ENCODE data around the gene GABRB1.

Gene GABRB1

DNA sequence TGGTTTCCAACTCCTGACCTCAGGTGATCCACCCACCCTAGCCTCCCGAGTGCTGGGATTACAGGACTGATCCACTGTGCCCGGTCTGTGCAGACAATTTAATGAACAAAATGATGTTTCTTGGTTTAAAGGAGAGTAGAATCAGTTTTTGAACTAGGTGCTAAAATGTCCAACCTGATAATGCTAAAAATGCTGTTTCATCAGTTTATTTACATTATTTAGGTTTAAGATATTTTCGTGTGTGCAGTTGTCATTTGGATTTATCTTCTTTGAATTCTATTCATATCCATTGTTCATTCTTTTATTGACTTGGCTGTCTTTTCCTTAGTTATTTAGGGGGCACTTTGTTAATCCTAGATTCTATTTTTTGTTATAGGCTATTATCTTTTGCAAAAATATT, 18.0 kb upstream of the GABRB1 start:
- no peak for DNase-seq
- Histone ChIP-seq H2AFZ (ENCODE audit: low read depth, low read length) (no peak overlapping the region), H3K79me2 (ENCODE audit: insufficient read depth, low read length) (no peaks in the 10 kb centered on the region), H3K4me1 (ENCODE audit: insufficient read depth, low read length) (peaks cover 14% of the 10 kb centered on the region), H3K36me3 (ENCODE audit: insufficient read depth, low read length) (no peaks in the 10 kb centered on the region), H3K4me3 (ENCODE audit: low read depth in 1 of 2, low read length in 2 of 2) (no peak overlapping the region), H3K27me3 (ENCODE audit: insufficient read depth, low read length, poor library complexity) (peaks cover 4% of the 10 kb centered on the region), H3K27ac (ENCODE audit: low read length) (no peak overlapping the region), H3K9ac (ENCODE audit: low read depth, low read length) (no peak overlapping the region), H3K9me3 (ENCODE audit: insufficient read depth, low read length, severe bottlenecking) (peaks cover 4% of the 10 kb centered on the region), H4K20me1 (ENCODE audit: insufficient read depth, low read length) (no peaks in the 10 kb centered on the region), H3K4me2 (ENCODE audit: insufficient read depth, low read length) (no peak overlapping the region)
- no peak for ATAC-seq (ENCODE audit: insufficient read depth, low read depth)
- TF ChIP-seq EZH2 (IDR thresholded peaks at IDR 0.05; ENCODE audit: borderline replicate concordance, low read depth, low read length, severe bottlenecking), result no peak
- TF ChIP-seq CTCF (IDR thresholded peaks at IDR 0.05; ENCODE audit: borderline replicate concordance, extremely low read depth, low read length, poor library complexity, severe bottlenecking), result no peak

DNA sequence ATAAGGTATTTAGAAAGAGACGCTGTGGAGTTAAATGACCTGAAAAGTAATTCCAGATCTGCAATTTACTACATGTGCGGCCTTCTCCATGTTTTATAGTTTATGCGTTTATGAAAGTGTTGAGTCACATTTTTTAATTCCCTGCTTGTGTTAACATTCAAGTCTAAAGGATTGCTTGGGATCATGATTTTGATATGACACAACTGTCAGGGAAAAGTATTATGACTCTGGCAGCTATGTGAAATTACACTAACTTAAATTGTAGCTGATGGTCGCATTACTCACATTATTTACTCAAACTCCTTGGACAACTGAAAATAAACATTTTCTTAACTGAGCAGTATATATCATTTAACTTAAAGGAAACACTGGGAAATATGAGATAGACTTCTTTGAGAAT, 14.3 kb upstream of the GABRB1 start:
- H3K27me3 ChIP-seq (ENCODE audit: insufficient read depth, low read length, poor library complexity), result peaks cover 4% of the 10 kb centered on the region
- no peak for ATAC-seq (ENCODE audit: insufficient read depth, low read depth)

DNA sequence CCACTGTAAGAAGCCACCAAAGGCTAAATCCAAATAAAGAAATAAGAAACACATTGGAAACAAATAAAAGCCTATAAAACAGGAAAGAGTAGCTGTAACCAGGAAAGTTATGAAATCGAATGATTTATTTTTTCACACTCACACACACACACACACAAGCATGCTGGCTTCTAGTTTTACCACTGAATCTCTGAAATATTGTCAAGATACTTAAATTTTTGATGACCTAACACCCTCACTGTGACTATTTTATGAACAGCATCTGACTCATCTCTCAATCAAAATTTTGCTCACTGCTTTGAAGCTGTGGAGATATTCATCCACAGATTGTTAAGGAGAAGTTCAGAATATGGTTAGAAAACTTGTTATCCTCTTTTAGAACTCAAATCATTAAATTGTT, 13.9 kb upstream of the GABRB1 start:
- Histone ChIP-seq H3K9ac (ENCODE audit: low read depth, low read length) (no peak overlapping the region), H3K27me3 (ENCODE audit: insufficient read depth, low read length, poor library complexity) (peaks cover 4% of the 10 kb centered on the region), H3K9me3 (ENCODE audit: insufficient read depth, low read length, severe bottlenecking) (no peaks in the 10 kb centered on the region), H3K4me2 (ENCODE audit: insufficient read depth, low read length) (no peak overlapping the region), H4K20me1 (ENCODE audit: insufficient read depth, low read length) (no peaks in the 10 kb centered on the region), H3K4me1 (ENCODE audit: insufficient read depth, low read length) (no peaks in the 10 kb centered on the region), H3K27ac (ENCODE audit: low read length) (no peak overlapping the region), H3K79me2 (ENCODE audit: insufficient read depth, low read length) (no peaks in the 10 kb centered on the region), H3K4me3 (ENCODE audit: low read depth in 1 of 2, low read length in 2 of 2) (no peak overlapping the region), H3K36me3 (ENCODE audit: insufficient read depth, low read length) (no peaks in the 10 kb centered on the region), H2AFZ (ENCODE audit: low read depth, low read length) (no peak overlapping the region)
- ATAC-seq (ENCODE audit: insufficient read depth, low read depth) (no peak), DNase-seq (no peak)
- no peak for TF ChIP-seq EZH2 (IDR thresholded peaks at IDR 0.05; ENCODE audit: borderline replicate concordance, low read depth, low read length, severe bottlenecking)
- no peak for TF ChIP-seq CTCF (IDR thresholded peaks at IDR 0.05; ENCODE audit: borderline replicate concordance, extremely low read depth, low read length, poor library complexity, severe bottlenecking)

More for the DNA sequence above, 14.3 kb upstream of the GABRB1 start:
- Histone ChIP-seq H3K4me3 (ENCODE audit: low read depth in 1 of 2, low read length in 2 of 2) (no peak overlapping the region), H3K9ac (ENCODE audit: low read depth, low read length) (no peak overlapping the region), H3K27ac (ENCODE audit: low read length) (no peak overlapping the region), H3K4me1 (ENCODE audit: insufficient read depth, low read length) (no peaks in the 10 kb centered on the region), H2AFZ (ENCODE audit: low read depth, low read length) (no peak overlapping the region), H3K36me3 (ENCODE audit: insufficient read depth, low read length) (no peaks in the 10 kb centered on the region), H3K4me2 (ENCODE audit: insufficient read depth, low read length) (no peak overlapping the region), H3K9me3 (ENCODE audit: insufficient read depth, low read length, severe bottlenecking) (no peaks in the 10 kb centered on the region), H3K79me2 (ENCODE audit: insufficient read depth, low read length) (no peaks in the 10 kb centered on the region), H4K20me1 (ENCODE audit: insufficient read depth, low read length) (no peaks in the 10 kb centered on the region)
- TF ChIP-seq CTCF (IDR thresholded peaks at IDR 0.05; ENCODE audit: borderline replicate concordance, extremely low read depth, low read length, poor library complexity, severe bottlenecking) (no peak), EZH2 (IDR thresholded peaks at IDR 0.05; ENCODE audit: borderline replicate concordance, low read depth, low read length, severe bottlenecking) (no peak)
- DNase-seq, result no peak

Data from DND-41 (cell line).